Fibroblast of lung (primary cell): ENCODE results near the gene PARK7. TPM values are rescaled to one million over a fixed set of nuclear protein-coding genes. Genes with fewer than 3 reads are reported as not detected.
A peak's percentile ranks its signal among the peaks of the same experiment; 100 is the strongest.

Experiments
- DNase-seq, 2 donors: peaks; one replicate each; pipeline versions ENCODE4 v3.0.0 to v3.0.0-alpha.2; 2010; ENCODE audit warnings: low read depth in 2 of 2
- H2AFZ ChIP-seq: 2 replicates; pipeline ENCODE4 v1.5.1; 2012; ENCODE audit warnings: low read length, control low read depth, inconsistent platforms
- H3K27ac ChIP-seq: 2 replicates; pipeline ENCODE4 v1.5.1; 2011; ENCODE audit warnings: low read length, control low read depth; ENCODE audit not compliant: insufficient read depth
- H3K27me3 ChIP-seq: 2 replicates; pipeline ENCODE4 v1.5.1; 2011; ENCODE audit warnings: mild to moderate bottlenecking, low read length; ENCODE audit not compliant: control insufficient read depth, insufficient read depth
- H3K36me3 ChIP-seq: 2 replicates; pipeline ENCODE4 v1.5.1; 2011; ENCODE audit warnings: low read length; ENCODE audit not compliant: control insufficient read depth, insufficient read depth
- H3K4me1 ChIP-seq: 2 replicates; pipeline ENCODE4 v1.5.1; 2011; ENCODE audit warnings: low read length; ENCODE audit not compliant: control insufficient read depth, insufficient read depth; ENCODE audit errors: extremely low read depth
- H3K4me2 ChIP-seq: 2 replicates; pipeline ENCODE4 v1.5.1; 2011; ENCODE audit warnings: low read length, control low read depth; ENCODE audit not compliant: insufficient read depth; ENCODE audit errors: extremely low read depth
- H3K4me3 ChIP-seq, 4 experiments: fragments of 200-600 bp in 1 of 4; sonication (generic) in 1 of 4; replicated peaks in 1 of 4; 2 replicates each; pipeline ENCODE4 v1.5.1; 2011 to 2016; ENCODE audit warnings: low read length in 4 of 4, low read depth in 3 of 4, mild to moderate bottlenecking in 3 of 4, control low read depth in 2 of 4, inconsistent platforms in 1 of 4, mixed read lengths in 1 of 4; ENCODE audit not compliant: insufficient read depth in 1 of 4; ENCODE audit errors: control extremely low read depth in 1 of 4
- H3K79me2 ChIP-seq: 2 replicates; pipeline ENCODE4 v1.5.1; 2012; ENCODE audit warnings: mild to moderate bottlenecking, low read length, inconsistent platforms; ENCODE audit not compliant: control insufficient read depth, insufficient read depth
- H3K9ac ChIP-seq: 2 replicates; pipeline ENCODE4 v1.5.1; 2011; ENCODE audit warnings: mild to moderate bottlenecking, low read length, control low read depth; ENCODE audit not compliant: insufficient read depth
- H3K9me3 ChIP-seq: 2 replicates; pipeline ENCODE4 v1.5.1; 2012; ENCODE audit warnings: low read depth, low read length; ENCODE audit not compliant: control insufficient read depth, insufficient read depth
- H4K20me1 ChIP-seq: 2 replicates; pipeline ENCODE4 v1.5.1; 2011; ENCODE audit warnings: low read length; ENCODE audit not compliant: control insufficient read depth, insufficient read depth; ENCODE audit errors: extremely low read depth
- CTCF ChIP-seq, 2 donors: IDR thresholded peaks in 1 of 2; conservative IDR thresholded peaks in 1 of 2; 1 replicate in 1 of 2; 2 replicates in 1 of 2; pipeline ENCODE4 v1.5.1; 2011 to 2012; ENCODE audit warnings: low read length in 2 of 2, control low read depth in 1 of 2, inconsistent platforms in 1 of 2, low read depth in 1 of 2, mild to moderate bottlenecking in 1 of 2
- EZH2 ChIP-seq: IDR thresholded peaks from 2 replicates; pipeline ENCODE4 v1.5.1; 2012; ENCODE audit warnings: low read length, control low read depth, mild to moderate bottlenecking; ENCODE audit errors: missing control alignments
- polyA plus RNA-seq, 2 donors: library from polyadenylated mRNA; depleted of rRNA in 1 of 2; stranded (reverse) in 1 of 2; unstranded in 1 of 2; fragments of >200 nt; gene quantifications; 2 replicates each; pipeline ENCODE4 v1.2.1, GENCODE V29; 2011 to 2012; ENCODE audit warnings: missing spikeins in 1 of 2
- total RNA-seq: library from RNA; depleted of rRNA; stranded (reverse); fragments of >200 nt; gene quantifications from 2 replicates; pipeline ENCODE4 v1.2.1, GENCODE V29; 2014

Gene PARK7
- total and polyA plus RNA-seq, 2 donors (not counting 1 experiment from before 2014, with no cell fraction given), result 264 to 513 TPM

GRCh38 chr1:7960165-7960564 is 1.3 kb upstream of the PARK7 start:
- no peak for DNase-seq
- H3K27ac ChIP-seq, result no peak overlapping the region
- H3K4me3 ChIP-seq, result peak overlapping the region in 1 of 4 experiments; percentile 70
- peaks cover 2% of the 10 kb centered on the region for H3K4me1 ChIP-seq
- no peaks in the 10 kb centered on the region for H3K27me3 ChIP-seq
- TF ChIP-seq EZH2 (no peak), CTCF (conservative IDR thresholded peaks at IDR 0.05 in 1 of 2, IDR thresholded peaks at IDR 0.05 in 1 of 2; ENCODE audit: low read depth in 1 of 2, low read length in 2 of 2) (no peak)
- H3K36me3 ChIP-seq, result peaks cover under 1% of the 10 kb centered on the region
- no peaks in the 10 kb centered on the region for H4K20me1 ChIP-seq
- H3K9ac ChIP-seq, result no peak overlapping the region
- H3K79me2 ChIP-seq, result peaks cover 27% of the 10 kb centered on the region
- no peak overlapping the region for H2AFZ ChIP-seq
- peak overlapping the region; percentile 75 for H3K4me2 ChIP-seq
- no peaks in the 10 kb centered on the region for H3K9me3 ChIP-seq

- TF ChIP-seq CTCF (conservative IDR thresholded peaks at IDR 0.05 in 1 of 2, IDR thresholded peaks at IDR 0.05 in 1 of 2; ENCODE audit: low read depth in 1 of 2, low read length in 2 of 2) (no peak), EZH2 (no peak)
- Histone ChIP-seq H4K20me1 (no peaks in the 10 kb centered on the region), H3K27ac (peak overlapping the region; percentile 89), H2AFZ (peak overlapping the region; percentile 58), H3K36me3 (peaks cover 5% of the 10 kb centered on the region), H3K4me2 (peak overlapping the region; percentile 75), H3K27me3 (no peaks in the 10 kb centered on the region), H3K9ac (peak overlapping the region; percentile 72), H3K4me1 (peaks cover 2% of the 10 kb centered on the region), H3K9me3 (no peaks in the 10 kb centered on the region), H3K79me2 (peaks cover 28% of the 10 kb centered on the region), H3K4me3 (peak overlapping the region; percentile 70 to 90 (median 72))
- DNase-seq, result no peak
These were observed 670 bp upstream of the PARK7 start for GRCh38 chr1:7960867-7961215.

DNA sequence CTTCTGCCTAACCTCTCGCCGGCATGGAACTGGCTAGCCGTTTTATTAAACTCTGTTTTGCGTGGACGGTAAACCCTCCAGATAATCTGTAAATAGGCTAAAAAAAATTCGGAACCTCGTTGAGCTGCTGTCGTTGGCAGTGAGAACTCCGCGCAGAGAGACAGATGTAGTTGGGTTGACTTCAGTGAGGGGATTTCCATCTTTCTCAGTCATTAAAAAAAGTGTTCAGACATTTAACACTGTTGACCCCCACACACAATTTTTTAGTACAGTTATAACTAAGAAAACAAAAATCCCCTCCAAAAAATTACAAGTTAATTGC is 464 bp downstream of the PARK7 start:
- Histone ChIP-seq H3K4me3 (peak overlapping the region; percentile 71 to 96 (median 90)), H2AFZ (peak overlapping the region; percentile 15), H3K27ac (peak overlapping the region; percentile 89), H4K20me1 (no peaks in the 10 kb centered on the region), H3K27me3 (no peaks in the 10 kb centered on the region), H3K9me3 (no peaks in the 10 kb centered on the region), H3K9ac (peak overlapping the region; percentile 92), H3K4me2 (peak overlapping the region; percentile 95), H3K36me3 (peaks cover 9% of the 10 kb centered on the region), H3K4me1 (peaks cover 2% of the 10 kb centered on the region), H3K79me2 (peaks cover 35% of the 10 kb centered on the region)
- DNase-seq, result no peak
- TF ChIP-seq CTCF (conservative IDR thresholded peaks at IDR 0.05 in 1 of 2, IDR thresholded peaks at IDR 0.05 in 1 of 2; ENCODE audit: low read depth in 1 of 2, low read length in 2 of 2), result no peak
- no peak for TF ChIP-seq EZH2
